Cerebellar nuclear complex (tissue), 1 donor: Measurements from ENCODE around the gene GALNT2.

Source experiments
- DNase-seq, 2 experiments: peaks; one replicate each; lab custom pipeline; 2025; lab: John Stamatoyannopoulos, UW

The GALNT2 gene

DNA sequence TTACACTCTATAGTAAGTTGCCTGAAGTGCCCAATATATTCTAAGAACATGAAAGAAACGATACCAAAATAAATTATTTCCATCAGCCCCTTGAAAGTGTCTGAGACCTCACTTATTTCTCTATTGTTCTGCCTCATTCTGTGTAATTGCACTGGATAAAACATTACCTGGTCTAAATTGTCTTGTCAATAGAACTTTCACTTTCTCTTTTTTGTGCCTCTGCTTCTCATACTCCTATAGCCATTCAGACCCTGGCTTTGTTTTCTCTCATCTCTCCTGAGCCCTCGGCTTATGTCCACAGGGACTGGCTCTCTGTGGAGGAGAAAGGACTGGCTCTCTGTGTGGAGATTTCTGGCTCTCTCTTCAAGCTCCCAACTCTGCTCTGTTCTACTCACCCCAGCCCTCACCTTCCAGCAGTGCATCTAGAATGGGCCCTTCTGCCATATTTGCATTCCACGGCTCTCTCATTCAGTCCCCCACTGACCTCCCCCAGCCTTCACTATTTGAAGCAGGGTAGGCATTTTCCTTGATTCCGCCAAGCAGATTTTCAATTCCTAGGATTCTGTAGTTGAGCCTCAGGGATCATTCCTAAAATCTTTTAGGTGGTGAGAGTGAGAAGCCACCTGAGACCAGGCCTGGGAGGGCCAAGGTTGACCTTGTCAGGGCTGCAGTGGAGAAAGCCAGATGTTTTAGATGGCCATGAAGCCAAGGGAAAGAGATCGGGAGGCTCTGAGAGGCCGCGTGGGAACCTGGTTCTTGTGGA lies 15.9 kb upstream of the GALNT2 start:
- no peak for DNase-seq

GRCh38 chr1:230052018-230052417 lies 15.0 kb upstream of the GALNT2 start:
- DNase-seq: no peak

DNA sequence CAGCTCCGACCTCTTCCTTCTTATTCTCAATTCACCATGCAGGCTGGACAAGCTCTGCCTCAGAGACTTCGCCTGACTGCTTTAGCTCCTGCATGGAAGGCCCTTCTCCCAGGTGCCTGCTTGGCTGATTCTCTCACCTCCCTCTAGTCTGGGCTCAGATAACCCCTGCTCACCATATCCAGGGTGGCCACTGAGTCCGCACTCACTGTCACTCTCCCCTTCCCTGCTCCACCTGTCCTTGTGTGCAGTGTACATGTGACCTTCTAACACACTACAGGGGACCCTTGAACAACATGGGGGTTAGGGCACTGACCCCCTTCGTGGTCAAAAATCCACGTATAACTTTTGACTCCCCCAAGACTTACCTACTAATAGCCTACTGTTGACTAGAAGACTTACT lies 14.4 kb upstream of the GALNT2 start:
- DNase-seq: no peak

DNA sequence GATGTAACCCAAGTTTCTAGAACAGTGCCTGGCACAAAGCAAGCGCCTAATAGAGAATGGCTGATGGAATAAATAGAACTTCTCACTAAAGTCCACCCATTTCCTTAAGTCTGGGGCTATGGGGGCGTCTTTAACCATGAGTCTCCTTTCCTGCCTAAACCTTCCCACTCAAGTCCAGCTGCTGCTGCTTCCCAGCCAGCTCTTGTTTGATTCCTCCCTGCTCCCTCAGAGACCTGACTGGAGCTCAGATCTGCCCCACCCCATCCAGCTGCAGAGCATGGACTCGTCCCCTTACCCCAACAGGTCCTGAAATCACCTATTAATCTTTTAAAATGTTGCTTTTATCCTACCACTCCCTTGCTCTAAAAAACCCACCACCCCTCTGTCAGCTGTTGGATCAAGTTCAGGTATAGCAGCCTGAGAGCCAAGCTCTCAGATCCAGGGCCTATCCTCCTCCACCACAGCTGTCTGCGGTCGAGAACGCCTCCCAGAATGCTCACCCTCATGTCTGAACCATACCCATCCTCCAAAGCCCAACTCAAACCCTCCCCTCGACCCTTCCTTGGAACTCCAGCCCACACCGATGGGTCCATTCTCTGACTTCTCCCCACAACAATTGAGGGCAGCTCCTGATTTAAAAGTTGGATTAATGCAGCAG lies 12.8 kb upstream of the GALNT2 start:
- DNase-seq: no peak

DNA sequence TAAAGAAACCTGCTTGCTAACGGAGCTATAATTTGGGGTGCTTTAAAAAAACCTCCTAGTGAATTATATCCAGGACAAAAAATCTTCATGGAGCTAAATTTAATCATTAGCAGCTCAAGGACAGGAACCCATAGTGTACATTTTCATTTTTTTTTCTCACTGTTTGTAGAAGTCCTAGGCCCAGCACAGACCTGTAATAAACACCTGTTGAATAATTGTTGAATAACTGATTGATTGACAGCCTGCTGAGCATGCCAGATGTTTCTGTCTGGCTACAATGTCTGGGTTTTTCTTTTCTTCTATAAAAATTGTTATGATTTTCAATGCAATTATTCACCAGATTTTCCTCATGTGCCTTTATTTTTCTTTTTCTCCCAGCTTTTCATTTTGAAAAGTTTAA lies 10.9 kb upstream of the GALNT2 start:
- DNase-seq: no peak

DNA sequence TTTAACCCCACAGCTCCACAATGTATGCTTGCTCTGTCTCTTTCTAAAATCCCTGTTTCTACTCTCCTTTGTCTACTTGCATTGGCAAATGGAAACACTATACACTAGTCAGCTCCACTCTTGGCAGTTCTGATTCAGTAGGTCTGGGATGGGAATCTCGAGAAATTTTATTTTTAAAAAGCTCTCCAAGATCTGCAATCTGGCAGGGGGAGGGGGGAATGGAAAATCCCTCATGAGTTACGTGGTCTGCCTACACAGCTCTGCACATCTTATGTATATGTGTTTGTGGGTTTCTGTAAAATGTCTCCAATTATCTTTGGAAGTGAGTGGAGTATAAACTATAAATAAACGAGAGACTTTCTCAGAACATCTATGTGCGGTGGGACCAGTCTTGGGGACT lies 9.9 kb upstream of the GALNT2 start:
- no peak for DNase-seq

- no peak for DNase-seq
Measured at GRCh38 chr1:230057681-230058565, 9.1 kb upstream of the GALNT2 start.

DNA sequence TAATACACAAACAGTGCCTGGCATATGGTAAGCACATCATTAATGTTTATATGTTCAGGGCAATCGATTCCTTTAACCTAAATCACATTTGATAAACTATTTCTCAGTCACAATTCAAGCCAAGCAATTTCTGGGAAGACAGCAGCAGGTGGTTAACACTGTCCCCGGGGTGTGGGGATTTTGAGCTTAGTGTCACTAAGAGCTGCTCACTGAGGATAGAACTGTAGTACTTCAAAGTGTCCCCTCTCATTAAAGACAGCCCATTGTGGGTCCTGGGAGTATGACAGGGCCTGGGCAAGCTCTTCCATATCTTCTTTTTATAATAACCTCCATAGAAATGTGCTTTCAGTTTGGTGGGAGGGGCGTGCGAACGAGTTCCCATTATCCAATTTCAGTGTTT lies 8.4 kb upstream of the GALNT2 start:
- DNase-seq: no peak

DNA sequence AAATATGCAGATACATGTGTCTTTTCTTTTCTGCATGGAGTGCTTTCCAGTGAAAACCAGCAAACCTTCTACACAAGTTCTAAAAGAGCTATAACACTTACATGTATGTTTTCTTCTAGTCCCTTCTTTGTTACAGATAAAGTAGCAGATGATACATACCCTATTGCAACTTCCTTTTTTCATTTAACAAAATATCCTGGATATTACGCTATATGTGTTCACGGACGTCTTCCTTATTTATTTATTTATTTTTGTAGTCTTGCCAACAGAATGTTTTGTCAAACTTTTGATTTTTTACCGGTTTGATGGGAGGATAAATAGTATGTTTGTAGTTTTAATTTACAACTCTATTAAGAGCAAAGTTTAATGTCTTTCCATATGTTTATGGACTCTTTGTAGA lies 5.2 kb upstream of the GALNT2 start:
- no peak for DNase-seq

DNA sequence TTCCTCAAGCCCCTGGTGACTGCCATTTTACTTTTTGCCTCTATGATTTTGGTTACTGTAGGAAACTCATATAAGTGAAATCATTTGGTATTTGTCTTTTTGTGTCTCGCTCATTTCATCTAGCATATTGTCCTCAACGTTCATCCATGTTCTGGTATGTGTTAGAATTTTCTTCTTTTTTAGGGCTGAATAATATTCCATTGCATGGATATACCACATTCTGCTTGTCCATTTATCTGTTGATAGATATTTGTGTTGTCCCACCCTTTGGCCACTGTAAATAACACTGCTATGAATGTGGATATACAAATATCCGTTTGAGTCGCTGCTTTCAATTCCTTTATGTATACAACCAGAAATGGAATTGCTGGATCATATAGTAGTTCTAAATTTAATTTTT lies 4.5 kb upstream of the GALNT2 start:
- no peak for DNase-seq

DNA sequence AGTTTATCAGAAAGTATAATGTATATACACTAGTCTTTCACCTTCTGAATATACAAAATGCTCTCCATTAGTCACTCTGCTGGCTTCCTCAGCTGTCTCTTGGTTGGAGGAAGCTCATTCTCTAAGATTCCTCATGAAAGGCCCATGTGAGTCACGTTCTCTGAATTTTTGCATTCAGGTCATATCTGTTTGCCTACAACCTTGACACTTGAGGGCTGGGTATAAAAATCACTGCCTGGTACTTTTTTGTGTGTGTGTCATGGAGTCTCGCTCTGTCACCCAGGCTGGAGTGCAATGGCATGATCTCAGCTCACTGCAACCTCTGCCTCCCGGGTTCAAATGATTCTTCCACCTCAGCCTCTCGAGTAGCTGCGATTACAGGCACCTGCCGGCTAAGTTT lies 2.8 kb upstream of the GALNT2 start:
- no peak for DNase-seq

DNA sequence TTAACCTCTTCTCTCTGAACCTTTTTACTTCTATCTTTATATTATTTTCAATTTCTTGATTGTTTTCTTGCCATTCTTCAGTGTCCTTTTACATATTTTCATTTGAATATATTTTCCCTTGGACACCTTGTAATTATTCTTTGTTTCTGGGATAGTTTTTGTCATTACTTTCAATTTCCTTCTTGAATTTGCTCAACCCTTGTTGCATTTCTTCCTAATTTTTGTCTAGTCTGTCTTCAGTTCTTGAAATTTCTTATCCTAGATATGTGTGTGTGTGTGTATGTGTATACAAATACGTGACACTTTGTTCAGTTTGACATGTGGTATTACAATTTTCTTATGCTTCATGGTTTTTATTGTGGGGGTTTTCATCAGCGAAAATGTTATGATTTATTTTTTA lies 1.9 kb upstream of the GALNT2 start:
- DNase-seq: no peak

DNA sequence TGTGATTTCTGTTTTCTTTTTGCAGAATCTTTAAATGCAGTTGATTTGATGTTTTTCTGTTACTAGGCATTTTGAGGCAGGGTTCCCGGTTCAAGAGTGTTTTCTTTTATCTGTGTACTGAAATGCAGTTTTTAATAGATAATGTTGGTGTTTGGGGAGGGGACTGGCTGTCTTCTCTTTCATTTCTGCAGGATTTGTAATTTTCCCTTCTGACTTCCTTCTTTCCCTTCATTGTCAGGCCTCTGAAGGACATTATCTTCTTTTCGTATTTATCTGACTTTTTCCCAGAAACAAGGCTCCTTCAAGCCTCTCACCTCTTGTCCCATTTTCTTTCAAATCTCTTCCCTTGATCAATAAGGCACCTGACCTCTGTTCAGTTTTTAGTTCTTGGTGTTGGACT lies 1.5 kb upstream of the GALNT2 start:
- no peak for DNase-seq

- no peak for DNase-seq
Measured at GRCh38 chr1:230066031-230066430, 1.0 kb upstream of the GALNT2 start.

GRCh38 chr1:230067419-230067870 lies 407 bp downstream of the GALNT2 start:
- no peak for DNase-seq

- DNase-seq: no peak
Measured at GRCh38 chr1:230067871-230068620, 1.0 kb downstream of the GALNT2 start.

DNA sequence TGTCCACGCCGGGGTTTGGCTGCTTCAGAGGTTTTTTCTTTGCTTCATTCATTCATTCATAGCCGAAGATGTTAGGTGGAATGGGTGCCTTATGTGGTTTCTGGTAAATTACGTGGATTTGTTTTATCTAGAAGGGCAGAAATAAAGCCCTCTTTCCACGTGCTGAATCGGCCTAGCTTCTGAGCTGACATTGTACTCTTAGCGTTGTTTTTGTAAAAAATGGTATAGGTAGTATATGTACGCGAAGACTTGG lies 1.5 kb downstream of the GALNT2 start:
- no peak for DNase-seq

DNA sequence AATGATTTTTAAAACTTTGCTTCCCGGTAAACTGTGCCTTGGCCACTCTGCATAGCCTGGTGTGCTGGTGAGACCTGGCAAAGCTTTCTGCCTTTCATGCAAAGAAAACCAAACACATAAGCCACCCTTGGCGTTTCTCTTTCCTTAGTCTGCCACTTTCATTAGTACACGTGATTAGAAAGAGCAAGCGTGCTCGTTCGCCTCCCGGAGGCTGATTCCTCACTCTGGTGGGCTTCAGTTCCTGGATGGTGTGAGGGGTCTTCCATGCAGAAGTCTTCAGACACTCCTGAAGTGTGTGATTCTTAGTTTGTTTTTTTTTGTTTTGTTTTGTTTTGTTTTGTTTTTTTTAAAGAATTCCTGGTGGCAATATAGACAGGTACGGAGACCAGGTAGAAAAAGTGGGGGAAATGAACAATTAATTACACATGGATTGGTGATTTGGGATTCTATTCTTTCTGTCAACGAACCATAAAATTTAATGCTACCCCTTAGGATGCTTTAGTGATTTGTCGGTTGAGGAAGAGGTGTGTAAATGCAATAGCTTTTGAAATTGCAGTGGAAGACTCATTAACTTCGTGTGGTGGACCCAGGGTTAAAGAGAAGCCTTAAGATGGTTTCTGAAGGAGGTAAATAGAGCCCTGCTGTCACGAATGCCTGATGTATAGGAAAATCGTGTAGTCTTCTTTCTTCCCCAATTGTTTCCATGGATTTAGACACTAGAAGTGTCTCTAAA lies 2.1 kb downstream of the GALNT2 start:
- DNase-seq: no peak

- DNase-seq: no peak
Measured at GRCh38 chr1:230069796-230070195, 2.8 kb downstream of the GALNT2 start.

DNA sequence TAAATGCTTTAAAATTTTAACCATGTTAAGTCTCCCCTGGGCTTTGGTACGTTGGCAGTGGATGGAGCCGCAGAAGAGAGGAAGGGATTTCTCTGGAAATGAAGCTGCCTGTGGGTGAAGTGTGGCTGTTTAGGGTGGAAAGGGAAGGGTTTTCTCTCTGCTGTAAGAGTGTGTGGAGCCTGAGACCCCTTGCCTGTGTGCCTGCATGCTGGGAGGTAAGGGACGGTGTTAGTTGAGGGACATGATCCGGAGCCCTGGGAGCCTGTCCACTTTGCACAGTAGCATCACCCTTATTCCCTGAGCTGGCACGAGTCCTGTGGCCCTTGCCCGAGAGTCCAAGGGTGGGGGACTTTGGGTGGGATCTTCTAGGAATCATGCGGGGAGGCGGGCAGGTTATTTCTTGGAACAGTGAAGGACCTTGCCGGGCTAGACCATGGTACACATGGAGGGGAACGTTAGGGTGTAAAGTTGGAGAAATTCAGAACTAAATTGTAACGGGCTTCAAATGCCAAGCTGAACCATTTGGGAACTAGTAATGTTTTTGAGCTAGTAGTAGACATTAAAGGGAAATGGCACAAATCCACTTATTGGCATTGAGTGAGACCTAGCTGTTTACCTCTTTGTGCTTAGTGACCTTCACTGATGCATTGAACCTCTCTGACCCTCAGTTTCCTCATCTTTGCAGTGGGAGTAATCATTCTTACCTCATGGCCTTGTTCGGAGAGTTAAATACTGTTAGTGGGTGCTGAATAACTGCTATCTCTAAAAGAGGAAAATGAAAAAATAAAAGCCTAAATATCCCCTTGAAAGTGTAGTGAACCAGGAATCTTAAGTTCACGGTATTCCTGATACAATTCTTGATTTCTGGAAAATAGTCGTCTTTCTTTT lies 3.5 kb downstream of the GALNT2 start:
- no peak for DNase-seq

DNA sequence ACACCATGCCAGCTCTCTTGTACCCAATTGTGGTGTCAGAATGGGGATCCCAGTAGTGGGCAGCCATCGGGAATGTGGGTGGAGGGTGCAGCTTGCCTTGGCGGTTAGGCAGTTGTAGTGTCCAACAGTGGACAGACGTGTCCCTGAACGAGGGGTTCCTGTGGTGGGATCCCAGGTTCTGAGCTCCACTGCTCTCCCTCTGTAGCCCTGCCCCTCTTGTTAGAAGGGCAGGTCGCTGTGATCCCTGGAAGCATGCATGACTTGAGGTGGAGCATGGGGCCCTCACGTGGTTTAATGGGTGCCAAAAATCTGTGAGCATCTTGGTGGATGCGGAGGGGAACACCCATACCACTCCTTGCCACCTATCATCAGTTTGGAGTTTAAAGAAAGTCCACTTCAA lies 4.3 kb downstream of the GALNT2 start:
- no peak for DNase-seq
